WTC11 (cell line): ENCODE data around the gene LASP1NB.

Experiments used
- ATAC-seq: fragments of 200-7000 bp; cut with Tn5 transposase; 2 replicates; pipeline ENCODE4 v1.10.0; 2021; ENCODE audit warnings: mild to moderate bottlenecking, moderate library complexity
- CTCF ChIA-PET: fragments of 300-600 bp; sonication (Branson Sonifier 250); formaldehyde crosslinking; loops from one replicate; lab custom pipeline; 2021; ENCODE audit warnings: antibody characterized with exemption; lab: Charles Lee
- POLR2A ChIA-PET: fragments of 350-600 bp; sonication (Branson Sonifier 250); formaldehyde crosslinking; loops from one replicate; lab custom pipeline; 2021; ENCODE audit warnings: antibody characterized with exemption; lab: Charles Lee
- DNase-seq: peaks from one replicate; pipeline ENCODE4 v3.0.0; 2021; ENCODE audit warnings: low spot score
- H3K27ac Mint-ChIP-seq: 2 replicates; pipeline ENCODE4 v1.8.0; 2021; ENCODE audit warnings: mixed read lengths
- H3K27me3 Mint-ChIP-seq: 2 replicates; pipeline ENCODE4 v1.8.0; 2021; ENCODE audit warnings: low read depth, mild to moderate bottlenecking, moderate library complexity, mixed read lengths
- H3K36me3 Mint-ChIP-seq: 2 replicates; pipeline ENCODE4 v1.8.0; 2021; ENCODE audit warnings: mixed read lengths
- H3K4me1 Mint-ChIP-seq: 2 replicates; pipeline ENCODE4 v1.8.0; 2022; ENCODE audit warnings: mixed read lengths
- H3K4me3 Mint-ChIP-seq: 2 replicates; pipeline ENCODE4 v1.8.0; 2021; ENCODE audit warnings: mild to moderate bottlenecking, moderate library complexity, mixed read lengths
- H3K9me3 Mint-ChIP-seq: 2 replicates; pipeline ENCODE4 v1.8.0; 2021; ENCODE audit warnings: mixed read lengths
- E2F4 ChIP-seq: sonication (generic); formaldehyde crosslinking; IDR thresholded peaks from 2 replicates; pipeline ENCODE4 v1.8.1; 2022; ENCODE audit warnings: low read depth, mild to moderate bottlenecking, moderate library complexity, missing genetic modification reagents, borderline replicate concordance
- ELF4 ChIP-seq: sonication (generic); formaldehyde crosslinking; IDR thresholded peaks from 2 replicates; pipeline ENCODE4 v1.8.1; 2022; ENCODE audit warnings: low read depth, mild to moderate bottlenecking, moderate library complexity, missing genetic modification reagents
- FOXJ3 ChIP-seq: sonication (generic); formaldehyde crosslinking; IDR thresholded peaks from 2 replicates; pipeline ENCODE4 v1.9.0; 2021; ENCODE audit warnings: missing genetic modification reagents, mild to moderate bottlenecking, borderline replicate concordance
- GRHL2 ChIP-seq: fragments of 250-450 bp; sonication (Bioruptor Pico); IDR thresholded peaks from 2 replicates; pipeline ENCODE4 v1.8.0; 2022; ENCODE audit warnings: mild to moderate bottlenecking, moderate library complexity; ENCODE audit not compliant: insufficient replicate concordance, severe bottlenecking
- GTF2I ChIP-seq: fragments of 250-450 bp; sonication (Bioruptor Pico); conservative IDR thresholded peaks from 2 replicates; pipeline ENCODE4 v1.4.0; 2021; ENCODE audit warnings: mild to moderate bottlenecking
- MAX ChIP-seq: sonication (generic); formaldehyde crosslinking; IDR thresholded peaks from 2 replicates; pipeline ENCODE4 v1.8.0; 2022; ENCODE audit warnings: mild to moderate bottlenecking, missing genetic modification reagents
- MYBL2 ChIP-seq: sonication (generic); formaldehyde crosslinking; IDR thresholded peaks from 2 replicates; pipeline ENCODE4 v1.8.1; 2023; ENCODE audit warnings: mild to moderate bottlenecking, moderate library complexity, missing genetic modification reagents
- SP1 ChIP-seq: sonication (generic); formaldehyde crosslinking; conservative IDR thresholded peaks from 2 replicates; pipeline ENCODE4 v1.8.1; 2022; ENCODE audit warnings: missing genetic modification reagents
- ZNF232 ChIP-seq: sonication (generic); formaldehyde crosslinking; IDR thresholded peaks from 2 replicates; pipeline ENCODE4 v1.8.0; 2022; ENCODE audit warnings: mild to moderate bottlenecking, missing genetic modification reagents
- ZNF263 ChIP-seq: sonication (generic); formaldehyde crosslinking; IDR thresholded peaks from 2 replicates; pipeline ENCODE4 v1.8.1; 2022; ENCODE audit warnings: low read depth, mild to moderate bottlenecking, moderate library complexity, missing genetic modification reagents
- TF ChIP-seq, protein P1 (sequence below): sonication (generic); formaldehyde crosslinking; conservative IDR thresholded peaks from 2 replicates; pipeline ENCODE4 v1.8.1; 2023; ENCODE audit warnings: mild to moderate bottlenecking, low read depth, missing genetic modification reagents, moderate library complexity
- TF ChIP-seq, protein P2 (sequence below): sonication (generic); formaldehyde crosslinking; IDR thresholded peaks from 2 replicates; pipeline ENCODE4 v1.8.1; 2022; ENCODE audit warnings: mild to moderate bottlenecking, missing genetic modification reagents, moderate library complexity, borderline replicate concordance
- TF ChIP-seq, protein P3 (sequence below): sonication (generic); formaldehyde crosslinking; IDR thresholded peaks from 2 replicates; pipeline ENCODE4 v1.8.1; 2023; ENCODE audit warnings: mild to moderate bottlenecking, missing genetic modification reagents
- TF ChIP-seq, protein P4 (sequence below): fragments of 250-450 bp; sonication (Bioruptor Pico); IDR thresholded peaks from 2 replicates; pipeline ENCODE4 v1.9.0; 2021; ENCODE audit warnings: mild to moderate bottlenecking
- TF ChIP-seq, protein P5 (sequence below): sonication (generic); formaldehyde crosslinking; IDR thresholded peaks from 2 replicates; pipeline ENCODE4 v1.8.0; 2022; ENCODE audit warnings: missing genetic modification reagents

Gene LASP1NB

DNA sequence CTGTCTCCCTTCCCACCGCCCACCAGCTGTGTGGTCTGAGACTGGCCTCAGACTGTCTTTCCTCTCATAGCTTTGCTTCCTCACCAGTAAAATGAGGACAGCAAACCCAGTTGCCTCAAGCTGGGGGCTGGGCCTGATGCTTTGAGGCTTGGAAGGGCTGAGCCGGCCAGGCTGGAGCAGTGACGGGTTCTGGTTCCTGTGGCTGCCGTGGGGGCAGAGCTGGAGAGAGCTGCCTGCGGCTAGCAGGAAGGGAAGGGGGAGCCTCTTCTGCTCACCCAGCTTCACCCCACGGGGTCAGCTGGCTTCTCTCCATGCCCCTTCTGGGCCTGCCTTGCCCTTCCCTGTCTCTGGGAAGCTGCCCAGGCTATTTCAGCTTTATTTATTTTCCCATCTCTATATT lies 31.8 kb upstream of the LASP1NB start (continued):
- TF ChIP-seq, protein P1, sequence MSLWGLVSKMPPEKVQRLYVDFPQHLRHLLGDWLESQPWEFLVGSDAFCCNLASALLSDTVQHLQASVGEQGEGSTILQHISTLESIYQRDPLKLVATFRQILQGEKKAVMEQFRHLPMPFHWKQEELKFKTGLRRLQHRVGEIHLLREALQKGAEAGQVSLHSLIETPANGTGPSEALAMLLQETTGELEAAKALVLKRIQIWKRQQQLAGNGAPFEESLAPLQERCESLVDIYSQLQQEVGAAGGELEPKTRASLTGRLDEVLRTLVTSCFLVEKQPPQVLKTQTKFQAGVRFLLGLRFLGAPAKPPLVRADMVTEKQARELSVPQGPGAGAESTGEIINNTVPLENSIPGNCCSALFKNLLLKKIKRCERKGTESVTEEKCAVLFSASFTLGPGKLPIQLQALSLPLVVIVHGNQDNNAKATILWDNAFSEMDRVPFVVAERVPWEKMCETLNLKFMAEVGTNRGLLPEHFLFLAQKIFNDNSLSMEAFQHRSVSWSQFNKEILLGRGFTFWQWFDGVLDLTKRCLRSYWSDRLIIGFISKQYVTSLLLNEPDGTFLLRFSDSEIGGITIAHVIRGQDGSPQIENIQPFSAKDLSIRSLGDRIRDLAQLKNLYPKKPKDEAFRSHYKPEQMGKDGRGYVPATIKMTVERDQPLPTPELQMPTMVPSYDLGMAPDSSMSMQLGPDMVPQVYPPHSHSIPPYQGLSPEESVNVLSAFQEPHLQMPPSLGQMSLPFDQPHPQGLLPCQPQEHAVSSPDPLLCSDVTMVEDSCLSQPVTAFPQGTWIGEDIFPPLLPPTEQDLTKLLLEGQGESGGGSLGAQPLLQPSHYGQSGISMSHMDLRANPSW = no peak
- TF ChIP-seq, protein P2, sequence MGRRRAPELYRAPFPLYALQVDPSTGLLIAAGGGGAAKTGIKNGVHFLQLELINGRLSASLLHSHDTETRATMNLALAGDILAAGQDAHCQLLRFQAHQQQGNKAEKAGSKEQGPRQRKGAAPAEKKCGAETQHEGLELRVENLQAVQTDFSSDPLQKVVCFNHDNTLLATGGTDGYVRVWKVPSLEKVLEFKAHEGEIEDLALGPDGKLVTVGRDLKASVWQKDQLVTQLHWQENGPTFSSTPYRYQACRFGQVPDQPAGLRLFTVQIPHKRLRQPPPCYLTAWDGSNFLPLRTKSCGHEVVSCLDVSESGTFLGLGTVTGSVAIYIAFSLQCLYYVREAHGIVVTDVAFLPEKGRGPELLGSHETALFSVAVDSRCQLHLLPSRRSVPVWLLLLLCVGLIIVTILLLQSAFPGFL (CRISPR knock-in tag) = no peak
- TF ChIP-seq, protein P3, sequence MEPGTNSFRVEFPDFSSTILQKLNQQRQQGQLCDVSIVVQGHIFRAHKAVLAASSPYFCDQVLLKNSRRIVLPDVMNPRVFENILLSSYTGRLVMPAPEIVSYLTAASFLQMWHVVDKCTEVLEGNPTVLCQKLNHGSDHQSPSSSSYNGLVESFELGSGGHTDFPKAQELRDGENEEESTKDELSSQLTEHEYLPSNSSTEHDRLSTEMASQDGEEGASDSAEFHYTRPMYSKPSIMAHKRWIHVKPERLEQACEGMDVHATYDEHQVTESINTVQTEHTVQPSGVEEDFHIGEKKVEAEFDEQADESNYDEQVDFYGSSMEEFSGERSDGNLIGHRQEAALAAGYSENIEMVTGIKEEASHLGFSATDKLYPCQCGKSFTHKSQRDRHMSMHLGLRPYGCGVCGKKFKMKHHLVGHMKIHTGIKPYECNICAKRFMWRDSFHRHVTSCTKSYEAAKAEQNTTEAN (CRISPR knock-in tag) = no peak
- TF ChIP-seq ELF4 (CRISPR knock-in tag) = no peak
- no peak for TF ChIP-seq ZNF263 (CRISPR knock-in tag)
- no peak for TF ChIP-seq GRHL2
- no peak for TF ChIP-seq MYBL2 (CRISPR knock-in tag)
- no peak for TF ChIP-seq GTF2I (CRISPR knock-in tag)
- TF ChIP-seq FOXJ3 (CRISPR knock-in tag) = no peak

DNA sequence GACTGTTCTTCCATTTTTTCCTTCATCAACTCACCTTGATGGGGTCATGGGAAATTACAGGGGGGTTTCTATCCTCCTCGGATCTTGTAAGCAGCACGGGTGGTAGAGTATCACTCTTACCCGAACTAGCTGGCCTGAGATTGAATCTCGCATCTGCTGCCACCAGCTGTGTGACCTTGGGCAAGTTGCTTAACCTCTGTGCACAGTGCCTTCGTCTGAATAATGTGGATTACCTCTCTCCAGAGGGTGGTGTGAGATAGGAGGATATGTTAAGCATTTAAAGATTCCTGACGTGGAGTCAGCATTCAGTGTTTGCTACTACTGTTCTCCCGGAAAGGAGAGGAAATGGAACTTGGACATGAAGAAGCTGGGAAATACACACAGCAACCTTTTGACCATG lies 31.1 kb upstream of the LASP1NB start:
- POLR2A ChIA-PET = interaction anchor here (0.6 kb wide), 1 partner anchor 18 kb away, joined by 4 read pairs; no protein-coding TSS in a partner anchor
- no peak for TF ChIP-seq E2F4 (CRISPR knock-in tag)
- no peak for TF ChIP-seq ZNF232 (CRISPR knock-in tag)
- TF ChIP-seq, protein P4, sequence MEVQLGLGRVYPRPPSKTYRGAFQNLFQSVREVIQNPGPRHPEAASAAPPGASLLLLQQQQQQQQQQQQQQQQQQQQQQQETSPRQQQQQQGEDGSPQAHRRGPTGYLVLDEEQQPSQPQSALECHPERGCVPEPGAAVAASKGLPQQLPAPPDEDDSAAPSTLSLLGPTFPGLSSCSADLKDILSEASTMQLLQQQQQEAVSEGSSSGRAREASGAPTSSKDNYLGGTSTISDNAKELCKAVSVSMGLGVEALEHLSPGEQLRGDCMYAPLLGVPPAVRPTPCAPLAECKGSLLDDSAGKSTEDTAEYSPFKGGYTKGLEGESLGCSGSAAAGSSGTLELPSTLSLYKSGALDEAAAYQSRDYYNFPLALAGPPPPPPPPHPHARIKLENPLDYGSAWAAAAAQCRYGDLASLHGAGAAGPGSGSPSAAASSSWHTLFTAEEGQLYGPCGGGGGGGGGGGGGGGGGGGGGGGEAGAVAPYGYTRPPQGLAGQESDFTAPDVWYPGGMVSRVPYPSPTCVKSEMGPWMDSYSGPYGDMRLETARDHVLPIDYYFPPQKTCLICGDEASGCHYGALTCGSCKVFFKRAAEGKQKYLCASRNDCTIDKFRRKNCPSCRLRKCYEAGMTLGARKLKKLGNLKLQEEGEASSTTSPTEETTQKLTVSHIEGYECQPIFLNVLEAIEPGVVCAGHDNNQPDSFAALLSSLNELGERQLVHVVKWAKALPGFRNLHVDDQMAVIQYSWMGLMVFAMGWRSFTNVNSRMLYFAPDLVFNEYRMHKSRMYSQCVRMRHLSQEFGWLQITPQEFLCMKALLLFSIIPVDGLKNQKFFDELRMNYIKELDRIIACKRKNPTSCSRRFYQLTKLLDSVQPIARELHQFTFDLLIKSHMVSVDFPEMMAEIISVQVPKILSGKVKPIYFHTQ = no peak
- TF ChIP-seq, all 79 proteins: peak for 0
- CTCF ChIA-PET = interaction anchor here (1.0 to 1.8 kb wide), 4 partner anchors 10 to 270 kb away, joined by 3 to 7 read pairs (median 6); no protein-coding TSS in a partner anchor
- H3K27ac Mint-ChIP-seq = peak overlapping the region; percentile 86
- no peaks in the 10 kb centered on the region for H3K9me3 Mint-ChIP-seq
- H3K4me1 Mint-ChIP-seq = peaks cover 36% of the 10 kb centered on the region
- peaks cover 25% of the 10 kb centered on the region for H3K36me3 Mint-ChIP-seq
- no peaks in the 10 kb centered on the region for H3K27me3 Mint-ChIP-seq
- no peak overlapping the region for H3K4me3 Mint-ChIP-seq
- ATAC-seq (peak; percentile 27), DNase-seq (peak; percentile 9)

- DNase-seq (no peak), ATAC-seq (no peak)
- Mint-ChIP-seq H3K27ac (no peak overlapping the region), H3K27me3 (no peaks in the 10 kb centered on the region), H3K4me3 (no peak overlapping the region), H3K36me3 (peaks cover 24% of the 10 kb centered on the region), H3K4me1 (peaks cover 40% of the 10 kb centered on the region), H3K9me3 (no peaks in the 10 kb centered on the region)
- ChIA-PET CTCF (no interaction called here), POLR2A (no interaction called here)
- no peak for TF ChIP-seq MAX (CRISPR knock-in tag)
- TF ChIP-seq, protein P5, sequence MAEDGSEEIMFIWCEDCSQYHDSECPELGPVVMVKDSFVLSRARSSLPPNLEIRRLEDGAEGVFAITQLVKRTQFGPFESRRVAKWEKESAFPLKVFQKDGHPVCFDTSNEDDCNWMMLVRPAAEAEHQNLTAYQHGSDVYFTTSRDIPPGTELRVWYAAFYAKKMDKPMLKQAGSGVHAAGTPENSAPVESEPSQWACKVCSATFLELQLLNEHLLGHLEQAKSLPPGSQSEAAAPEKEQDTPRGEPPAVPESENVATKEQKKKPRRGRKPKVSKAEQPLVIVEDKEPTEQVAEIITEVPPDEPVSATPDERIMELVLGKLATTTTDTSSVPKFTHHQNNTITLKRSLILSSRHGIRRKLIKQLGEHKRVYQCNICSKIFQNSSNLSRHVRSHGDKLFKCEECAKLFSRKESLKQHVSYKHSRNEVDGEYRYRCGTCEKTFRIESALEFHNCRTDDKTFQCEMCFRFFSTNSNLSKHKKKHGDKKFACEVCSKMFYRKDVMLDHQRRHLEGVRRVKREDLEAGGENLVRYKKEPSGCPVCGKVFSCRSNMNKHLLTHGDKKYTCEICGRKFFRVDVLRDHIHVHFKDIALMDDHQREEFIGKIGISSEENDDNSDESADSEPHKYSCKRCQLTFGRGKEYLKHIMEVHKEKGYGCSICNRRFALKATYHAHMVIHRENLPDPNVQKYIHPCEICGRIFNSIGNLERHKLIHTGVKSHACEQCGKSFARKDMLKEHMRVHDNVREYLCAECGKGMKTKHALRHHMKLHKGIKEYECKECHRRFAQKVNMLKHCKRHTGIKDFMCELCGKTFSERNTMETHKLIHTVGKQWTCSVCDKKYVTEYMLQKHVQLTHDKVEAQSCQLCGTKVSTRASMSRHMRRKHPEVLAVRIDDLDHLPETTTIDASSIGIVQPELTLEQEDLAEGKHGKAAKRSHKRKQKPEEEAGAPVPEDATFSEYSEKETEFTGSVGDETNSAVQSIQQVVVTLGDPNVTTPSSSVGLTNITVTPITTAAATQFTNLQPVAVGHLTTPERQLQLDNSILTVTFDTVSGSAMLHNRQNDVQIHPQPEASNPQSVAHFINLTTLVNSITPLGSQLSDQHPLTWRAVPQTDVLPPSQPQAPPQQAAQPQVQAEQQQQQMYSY (CRISPR knock-in tag) = 0 out of 2 replicates have a peak, but pooled peaks have one; percentile 18
- TF ChIP-seq SP1 (CRISPR knock-in tag) = no peak
Observed at GRCh38 chr17:38896346-38896954, 29.0 kb upstream of the LASP1NB start.
